Spleen (tissue), 11 donors: ENCODE data around the gene ZNF804B. TPM values are rescaled to one million over a fixed set of nuclear protein-coding genes. Genes with fewer than 3 reads are reported as not detected.

Source experiments
- DNase-seq: peaks from one replicate; pipeline ENCODE4 v3.0.0-alpha.2; 2020
- H3K27ac ChIP-seq, 8 donors: fragments of 200-600 bp; sonication (generic) in 7 of 8; 1 replicate in 4 of 8; 2 replicates in 4 of 8; pipeline versions ENCODE4 v1.5.0 to v1.8.0; 2016 to 2021; ENCODE audit warnings: inconsistent platforms in 4 of 8, mild to moderate bottlenecking in 4 of 8, moderate library complexity in 1 of 8
- H3K27me3 ChIP-seq, 7 donors: fragments of 200-600 bp; sonication (generic) in 6 of 7; replicated peaks in 1 of 7; 1 replicate in 4 of 7; 2 replicates in 3 of 7; pipeline versions ENCODE4 v1.5.0 to v1.8.0; 2016 to 2021; ENCODE audit warnings: inconsistent platforms in 3 of 7, mild to moderate bottlenecking in 1 of 7
- H3K36me3 ChIP-seq, 6 donors: fragments of 200-600 bp; sonication (generic) in 5 of 6; 1 replicate in 4 of 6; 2 replicates in 2 of 6; pipeline versions ENCODE4 v1.5.0 to v1.8.0; 2016 to 2021; ENCODE audit warnings: inconsistent platforms in 2 of 6
- H3K4me1 ChIP-seq, 6 donors: fragments of 200-600 bp; sonication (generic) in 5 of 6; 1 replicate in 3 of 6; 2 replicates in 3 of 6; pipeline versions ENCODE4 v1.5.0 to v1.8.0; 2016 to 2021; ENCODE audit warnings: inconsistent platforms in 3 of 6
- H3K4me3 ChIP-seq, 8 donors: fragments of 200-600 bp; sonication (generic) in 7 of 8; 1 replicate in 4 of 8; 2 replicates in 4 of 8; pipeline versions ENCODE4 v1.5.0 to v1.8.0; 2016 to 2021; ENCODE audit warnings: inconsistent platforms in 4 of 8, mild to moderate bottlenecking in 4 of 8, moderate library complexity in 2 of 8
- H3K9me3 ChIP-seq, 8 donors: fragments of 200-600 bp; sonication (generic) in 7 of 8; 1 replicate in 4 of 8; 2 replicates in 4 of 8; pipeline versions ENCODE4 v1.5.0 to v1.8.0; 2016 to 2021; ENCODE audit warnings: inconsistent platforms in 4 of 8
- CTCF ChIP-seq, 11 experiments: fragments of 200-600 bp in 7 of 11; fragments of 450-650 bp in 4 of 11; sonication (generic) in 4 of 11; IDR thresholded peaks in 8 of 11; conservative IDR thresholded peaks in 3 of 11; 1 replicate in 7 of 11; 2 replicates in 4 of 11; pipeline versions ENCODE4 v1.4.0 to v1.8.0; 2016 to 2021; ENCODE audit warnings: antibody characterized with exemption in 11 of 11, inconsistent platforms in 4 of 11, mild to moderate bottlenecking in 1 of 11
- POLR2A ChIP-seq, 3 donors: fragments of 450-650 bp; IDR thresholded peaks; one replicate each; pipeline ENCODE4 v1.5.1; 2017; ENCODE audit warnings: antibody characterized with exemption in 3 of 3, mild to moderate bottlenecking in 1 of 3
- POLR2AphosphoS5 ChIP-seq, 3 donors: sonication (generic); formaldehyde crosslinking; IDR thresholded peaks; one replicate each; pipeline ENCODE4 v1.5.1; 2017; ENCODE audit warnings: antibody characterized with exemption in 3 of 3
- WGBS, 5 donors: extraction: QIAGEN DNeasy Blood & Tissue Kit in 3 of 5; methylation state at CpG; one replicate each; pipeline versions ENCODE4 v1.1.5 to v1.1.7; 2013 to 2018; 5-methylcytosine and 5-hydroxymethylcytosine counted together
- intact Hi-C: fragments of 100-400 bp; cut with DNase I; formaldehyde crosslinking; loops from one replicate; pipeline ENCODE4 v1.15.0; 2023; ENCODE audit warnings: low total_unique reads
- polyA plus RNA-seq, 3 donors: library from polyadenylated mRNA; stranded (reverse); fragments of 200-250 nt; gene quantifications; one replicate each; pipeline ENCODE4 v1.2.1, GENCODE V29; 2013
- total RNA-seq, 7 donors: library from RNA; depleted of rRNA in 3 of 7; stranded (reverse); fragments of >200 nt in 3 of 7; fragmentation: NEBNext Ultra II Directional in 4 of 7; extraction: Animal tissue kit (Norgen Biotek cat#: 25700) in 4 of 7; gene quantifications; one replicate each; pipeline versions ENCODE4 v1.1.0 to v1.2.1, GENCODE V29; 2016 to 2021
- donor health status: healthy with polysubstance abuse.
- donor health status: DM: no; HTN: no; CAD: no; lungs with moderate emphysema.
- donor health status: DM: no; HTN: no; CAD: no.
- donor health status: Bipolar disorder and iron deficiency.
- donor health status: healthy.
- donor health status: DM: no; HTN: no; CAD: no.
- donor health status: DM: yes; HTN: yes; CAD: no.

ZNF804B gene
- total and polyA plus RNA-seq, 10 donors: not detected

GRCh38 chr7:89073776-89074175 lies 314.3 kb downstream of the ZNF804B start:
- intact Hi-C loops: no loop called here
- TF ChIP-seq POLR2AphosphoS5 (IDR thresholded peaks at IDR 0.05): no peak
- no peak for TF ChIP-seq POLR2A (IDR thresholded peaks at IDR 0.05)
- no peak for TF ChIP-seq CTCF (IDR thresholded peaks at IDR 0.05 in 8 of 11, conservative IDR thresholded peaks at IDR 0.05 in 3 of 11)
- Histone ChIP-seq H3K4me1 (no peaks in the 10 kb centered on the region), H3K4me3 (no peak overlapping the region), H3K36me3 (no peaks in the 10 kb centered on the region), H3K27ac (no peak overlapping the region), H3K27me3 (no peaks in the 10 kb centered on the region), H3K9me3 (peaks cover 0 to 12% (median 0%) of the 10 kb centered on the region in 8 donors)
- no peak for DNase-seq
- 65 to 87% (median 69%) methylated on average over 2 of the region's 2 CpGs for WGBS, 5 donors

- TF ChIP-seq CTCF (IDR thresholded peaks at IDR 0.05 in 8 of 11, conservative IDR thresholded peaks at IDR 0.05 in 3 of 11): no peak
- no peak overlapping the region for H3K4me3 ChIP-seq
- no peaks in the 10 kb centered on the region for H3K4me1 ChIP-seq
- WGBS, 5 donors: 86 to 93% (median 90%) methylated on average over 3 of the region's 3 CpGs
- no peaks in the 10 kb centered on the region for H3K27me3 ChIP-seq
- no peak for DNase-seq
- peaks cover 0 to 12% (median 0%) of the 10 kb centered on the region in 8 donors for H3K9me3 ChIP-seq
- intact Hi-C loops: no loop called here
- H3K27ac ChIP-seq: no peak overlapping the region
- H3K36me3 ChIP-seq: no peaks in the 10 kb centered on the region
Observed at GRCh38 chr7:89077992-89078391, 318.5 kb downstream of the ZNF804B start.

GRCh38 chr7:89085580-89085979 lies 326.1 kb downstream of the ZNF804B start:
- WGBS, 5 donors: 87 to 94% (median 90%) methylated on average over 2 of the region's 2 CpGs
- Histone ChIP-seq H3K27me3 (no peaks in the 10 kb centered on the region), H3K27ac (no peak overlapping the region), H3K4me3 (no peak overlapping the region), H3K9me3 (no peaks in the 10 kb centered on the region), H3K36me3 (no peaks in the 10 kb centered on the region), H3K4me1 (no peaks in the 10 kb centered on the region)
- no peak for DNase-seq
- intact Hi-C loops: no loop called here
- no peak for TF ChIP-seq POLR2A (IDR thresholded peaks at IDR 0.05)
- TF ChIP-seq POLR2AphosphoS5 (IDR thresholded peaks at IDR 0.05): no peak
- no peak for TF ChIP-seq CTCF (IDR thresholded peaks at IDR 0.05 in 8 of 11, conservative IDR thresholded peaks at IDR 0.05 in 3 of 11)

GRCh38 chr7:89091550-89091949 lies 332.1 kb downstream of the ZNF804B start:
- TF ChIP-seq CTCF (IDR thresholded peaks at IDR 0.05 in 8 of 11, conservative IDR thresholded peaks at IDR 0.05 in 3 of 11) (no peak), POLR2AphosphoS5 (IDR thresholded peaks at IDR 0.05) (no peak), POLR2A (IDR thresholded peaks at IDR 0.05) (no peak)
- Histone ChIP-seq H3K4me3 (no peak overlapping the region), H3K9me3 (no peaks in the 10 kb centered on the region), H3K27ac (no peak overlapping the region), H3K27me3 (no peaks in the 10 kb centered on the region), H3K36me3 (no peaks in the 10 kb centered on the region), H3K4me1 (no peaks in the 10 kb centered on the region)
- intact Hi-C loops: no loop called here
- no peak for DNase-seq
- WGBS, 5 donors: 83 to 94% (median 90%) methylated on average over 1 of the region's 1 CpG
